ENCODE results near the gene VWA8. TPM values are rescaled to one million over a fixed set of nuclear protein-coding genes. Genes with fewer than 3 reads are reported as not detected.

VWA8 gene
- total and polyA plus RNA-seq, 2 of the 8 experiments (the other 6 are each of a cell fraction or from before 2014, with no cell fraction given): 5.9 to 19.6 TPM

DNA sequence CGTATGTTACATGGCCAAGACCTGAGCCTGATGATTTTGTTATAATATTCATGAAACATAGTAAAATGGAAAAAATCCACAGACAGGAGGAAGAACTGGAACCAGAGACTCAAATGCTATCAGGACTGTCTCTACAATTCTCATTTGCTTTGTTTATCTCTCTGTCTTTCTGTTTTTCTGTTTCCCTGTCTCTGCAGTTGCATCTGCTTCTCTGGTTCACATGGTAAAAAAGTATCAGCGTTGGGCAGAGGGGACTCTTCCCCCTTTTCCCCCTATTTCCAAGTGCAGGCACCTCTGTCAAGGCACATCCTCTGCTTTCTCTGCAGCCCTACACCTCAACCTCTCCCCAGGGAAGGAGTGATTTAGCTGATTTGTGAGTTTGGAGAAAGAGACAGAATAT is 41.2 kb upstream of the VWA8 start:
- no peaks in the 10 kb centered on the region for H3K9me3 ChIP-seq (ENCODE audit: insufficient read depth in 2 of 2, low read depth in 1 of 2, low read length in 1 of 2)
- no peak overlapping the region for H2BK120ac ChIP-seq (replicated peaks; ENCODE audit: low read depth, low read length)
- H2BK15ac ChIP-seq (ENCODE audit: low read length): no peak overlapping the region
- POLR2A ChIA-PET (ENCODE audit: partially characterized antibody): no interaction called here
- H3K4me3 ChIP-seq (ENCODE audit: extremely low read depth in 1 of 4, insufficient read depth in 2 of 4, low read depth in 3 of 4, low read length in 4 of 4): no peak overlapping the region
- no peak overlapping the region for H2BK12ac ChIP-seq (ENCODE audit: low read depth, low read length)
- H3K23me2 ChIP-seq (ENCODE audit: low read depth, low read length): no peaks in the 10 kb centered on the region
- no peaks in the 10 kb centered on the region for H3K79me1 ChIP-seq (ENCODE audit: low read depth, low read length)
- WGBS, 2 experiments (ENCODE audit: extremely low coverage in 1 of 2, insufficient coverage in 1 of 2, insufficient read length in 1 of 2, insufficient replicate concordance in 2 of 2, low coverage in 1 of 2, low lambda C conversion rate in 2 of 2, missing lambda C conversion rate in 1 of 2): 80% methylated on average over 2 of the region's 2 CpGs; no CpG with 5 or more reads in 1 of the 2 experiments
- no peak overlapping the region for H2AK5ac ChIP-seq (ENCODE audit: low read depth, low read length)
- no peaks in the 10 kb centered on the region for H4K20me1 ChIP-seq (replicated peaks in 1 of 2; ENCODE audit: control insufficient read depth in 1 of 2, insufficient read depth in 2 of 2, low read length in 2 of 2)
- no peak overlapping the region for H3K23ac ChIP-seq (ENCODE audit: insufficient read length)
- H3K4me2 ChIP-seq (ENCODE audit: insufficient read depth in 1 of 2, low read depth in 2 of 2, low read length in 2 of 2): no peak overlapping the region
- H3K14ac ChIP-seq (ENCODE audit: insufficient read length): no peak overlapping the region
- H3K27ac ChIP-seq (ENCODE audit: low read depth, low read length): no peak overlapping the region
- no peak overlapping the region for H2BK20ac ChIP-seq (ENCODE audit: low read length)
- H2AFZ ChIP-seq (ENCODE audit: low read length): peak overlapping the region; percentile 96; the same call in 1 of the 2 replicates
- H3K4ac ChIP-seq (replicated peaks; ENCODE audit: insufficient read length, low read depth, low read length): no peak overlapping the region
- no peak overlapping the region for H3K56ac ChIP-seq (replicated peaks; ENCODE audit: insufficient read length, low read depth, low read length)
- peaks cover 0 to 11% (median 2%) of the 10 kb centered on the region in 4 experiments; a peak in 4 of 7 replicates for H3K4me1 ChIP-seq (replicated peaks in 1 of 4; ENCODE audit: control insufficient read depth in 3 of 4, insufficient read depth in 4 of 4, low read length in 3 of 4)
- H2BK5ac ChIP-seq (ENCODE audit: low read depth, low read length): no peak overlapping the region
- no peak overlapping the region for H4K5ac ChIP-seq (ENCODE audit: insufficient read length, low read depth, low read length)
- H4K8ac ChIP-seq (ENCODE audit: extremely low read depth, insufficient read depth, low read length): no peak overlapping the region
- TF ChIP-seq KDM1A (IDR thresholded peaks at IDR 0.05; ENCODE audit: borderline replicate concordance, low read length) (no peak), TEAD4 (IDR thresholded peaks at IDR 0.05; ENCODE audit: low read depth, low read length) (no peak)
- H3K18ac ChIP-seq (ENCODE audit: extremely low read depth, low read length): 0 out of 2 replicates have a peak overlapping the region, but pooled peaks have one; percentile 39
- H3K27me3 ChIP-seq (replicated peaks in 1 of 4; ENCODE audit: control insufficient read depth in 3 of 4, extremely low read depth in 1 of 4, insufficient read depth in 3 of 4, low read length in 3 of 4): no peaks in the 10 kb centered on the region
- DNase-seq (ENCODE audit: low read depth in 1 of 2, low spot score in 2 of 2) (no peak), FAIRE-seq (no peak)
- no peaks in the 10 kb centered on the region for H3K79me2 ChIP-seq (ENCODE audit: control insufficient read depth in 1 of 2, insufficient read depth in 2 of 2, low read length in 2 of 2)
- no peaks in the 10 kb centered on the region for H3K36me3 ChIP-seq (ENCODE audit: control insufficient read depth in 2 of 4, insufficient read depth in 4 of 4, low read length in 3 of 4)
- H3K9ac ChIP-seq (replicated peaks in 1 of 4; ENCODE audit: extremely low read depth in 1 of 4, low read depth in 3 of 4, low read length in 3 of 4): no peak overlapping the region
- no peak overlapping the region for H4K91ac ChIP-seq (replicated peaks; ENCODE audit: insufficient read length, low read length)
- CTCF ChIA-PET (ENCODE audit: partially characterized antibody): no interaction called here
